ENCODE results near the gene CNIH2.
"Not testable (repeated sequence)": the region's sequence is repeated elsewhere in the genome, so short reads cannot be mapped to it uniquely, and the experiment has no call there.

Gene CNIH2

GRCh38 chr11:66277471-66278362 is at the start of gene CNIH2:
CNIH2 (plus strand) TSS chr11:66278175; CDS start chr11:66278457, 282 bp downstream.
- peak; percentile 50 for DNase-seq

DNA sequence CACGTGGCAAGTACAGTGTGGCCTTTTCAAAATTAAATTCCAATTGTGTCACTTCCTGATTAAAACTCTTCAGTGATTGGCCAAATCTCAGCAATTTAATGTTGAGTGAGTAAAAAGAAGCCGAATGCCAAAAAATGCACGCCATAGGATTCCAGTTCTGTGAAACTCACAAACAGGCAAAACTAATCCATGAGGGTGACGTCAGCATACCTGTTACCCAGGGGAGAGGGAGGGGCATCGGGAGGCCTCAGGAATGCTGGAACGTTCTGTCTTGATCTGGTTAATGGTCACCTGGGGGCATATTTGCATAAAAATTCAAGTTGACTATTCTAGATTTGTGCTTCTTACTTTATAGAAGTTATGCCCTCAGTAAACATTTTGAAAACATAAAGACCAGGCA is 49.5 kb upstream of the CNIH2 start:
- no peak for DNase-seq

DNA sequence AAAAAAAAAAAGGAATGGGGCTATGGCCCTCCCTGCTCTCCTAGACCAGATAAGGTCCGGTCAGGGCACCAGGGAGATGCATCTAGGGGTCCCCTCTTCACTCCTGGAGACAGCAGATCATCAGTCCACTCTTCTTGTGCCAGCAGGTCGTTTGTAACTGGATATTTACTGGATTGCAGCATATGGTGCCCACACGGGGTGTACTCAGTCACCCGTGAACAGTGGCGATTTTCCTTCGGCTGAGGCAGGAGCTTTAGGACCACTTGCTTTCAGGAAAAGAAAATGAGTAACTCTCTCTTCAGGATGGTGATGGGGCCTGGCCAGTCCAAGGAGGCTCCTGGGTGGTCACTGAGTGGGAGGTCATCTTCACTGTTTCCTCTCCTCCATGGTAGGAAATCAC is 47.8 kb upstream of the CNIH2 start:
- DNase-seq, result no peak

- DNase-seq, result no peak
These were observed 47.0 kb upstream of the CNIH2 start for GRCh38 chr11:66230978-66231377.

- DNase-seq, result no peak
These were observed 46.4 kb upstream of the CNIH2 start for GRCh38 chr11:66231561-66231960.

GRCh38 chr11:66232769-66233168 is 45.2 kb upstream of the CNIH2 start:
- DNase-seq, result no peak

- no peak for DNase-seq
These were observed 44.7 kb upstream of the CNIH2 start for GRCh38 chr11:66233301-66233700.

- no peak for DNase-seq
These were observed 42.8 kb upstream of the CNIH2 start for GRCh38 chr11:66235141-66235540.

- no peak for DNase-seq
These were observed 40.1 kb upstream of the CNIH2 start for GRCh38 chr11:66237867-66238266.

DNA sequence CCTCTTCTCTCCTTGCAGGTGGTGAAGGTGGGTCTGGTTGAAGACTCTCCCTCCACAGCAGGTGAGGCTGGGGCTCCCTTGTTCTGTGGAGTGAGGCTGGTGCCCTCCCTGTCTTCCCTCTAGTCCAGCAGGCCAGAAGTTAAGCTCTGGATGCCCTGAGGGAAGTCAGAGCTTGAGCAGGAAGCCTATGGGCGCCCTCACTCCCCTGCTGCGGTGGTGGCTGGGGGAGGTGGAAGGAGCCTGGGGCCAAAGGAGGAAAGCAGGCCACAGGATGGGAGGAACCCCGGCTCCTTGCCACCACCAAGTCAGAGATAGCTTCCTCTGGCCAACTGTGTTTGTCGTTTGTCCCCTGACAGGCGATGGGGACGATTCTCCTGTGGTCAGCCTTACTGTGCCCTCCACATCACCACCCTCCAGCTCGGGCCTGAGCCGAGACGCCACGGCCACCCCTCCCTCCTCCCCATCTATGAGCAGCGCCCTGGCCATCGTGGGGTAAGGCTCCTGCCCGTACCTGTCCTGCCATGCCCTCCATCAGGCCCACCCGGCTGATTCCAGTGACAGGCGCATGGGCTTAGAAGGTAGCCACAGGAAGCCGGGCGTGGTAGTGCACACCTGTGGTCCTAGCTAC is 39.1 kb upstream of the CNIH2 start:
- DNase-seq, result no peak

- no peak for DNase-seq
These were observed 38.5 kb upstream of the CNIH2 start for GRCh38 chr11:66239511-66239910.

DNA sequence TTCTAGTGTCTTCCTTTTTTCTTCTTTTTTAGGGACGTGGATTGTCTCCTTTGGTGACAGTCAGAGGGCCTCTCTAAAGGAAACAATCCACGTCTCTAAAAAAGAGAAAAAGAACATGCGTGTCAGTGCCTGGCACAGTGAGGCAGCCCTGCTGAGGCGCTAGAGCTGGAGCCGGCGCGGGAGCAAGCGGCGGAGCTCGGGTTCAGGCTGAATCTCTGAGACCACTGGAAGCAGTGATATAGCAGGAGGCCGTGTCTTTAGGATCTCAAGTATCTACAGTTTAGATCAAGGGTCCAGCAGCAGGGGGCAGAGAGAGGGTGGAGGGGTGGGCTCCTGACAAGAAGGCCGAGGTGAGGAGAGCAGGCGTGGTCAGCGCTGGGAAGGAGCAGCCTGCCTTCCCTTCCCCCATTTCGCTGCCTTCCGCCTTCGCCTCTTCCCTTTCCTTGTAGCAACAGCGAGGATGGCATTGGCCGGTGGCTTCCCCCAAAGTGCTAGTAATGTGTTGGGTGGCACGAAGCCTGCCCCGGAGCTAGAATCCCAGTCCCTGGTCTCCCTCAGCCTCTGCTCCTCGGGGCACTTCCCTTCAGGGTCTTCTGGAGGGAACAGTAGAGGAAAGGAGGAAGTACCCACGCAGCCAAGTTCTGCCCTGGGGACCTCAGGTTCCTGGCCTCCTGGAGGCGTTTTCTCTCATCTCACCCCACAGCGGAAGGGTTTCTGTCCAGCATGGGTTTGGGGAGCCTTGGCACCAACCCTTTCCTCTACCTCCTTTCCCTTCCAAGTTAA is 37.8 kb upstream of the CNIH2 start:
- DNase-seq, result no peak

DNA sequence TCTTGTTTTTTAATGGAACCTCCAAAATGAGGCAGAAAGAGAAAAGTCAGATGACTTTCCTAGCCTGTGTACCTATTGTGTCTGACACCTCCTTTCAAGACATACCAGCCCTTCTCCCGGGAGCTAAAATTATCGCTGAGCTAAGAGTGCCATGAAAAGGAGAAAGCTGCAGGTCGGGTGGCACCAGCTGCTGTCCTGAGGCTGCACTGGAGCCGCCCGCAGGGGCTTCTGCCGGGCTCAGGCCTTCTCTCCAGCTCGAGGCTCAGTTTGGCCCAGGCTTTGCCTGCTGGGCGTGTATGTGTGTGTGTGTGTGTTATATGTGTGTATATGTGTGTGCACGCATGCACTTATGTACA is 37.2 kb upstream of the CNIH2 start:
- no peak for DNase-seq

GRCh38 chr11:66242095-66242765 is 35.7 kb upstream of the CNIH2 start:
- no peak for DNase-seq

DNA sequence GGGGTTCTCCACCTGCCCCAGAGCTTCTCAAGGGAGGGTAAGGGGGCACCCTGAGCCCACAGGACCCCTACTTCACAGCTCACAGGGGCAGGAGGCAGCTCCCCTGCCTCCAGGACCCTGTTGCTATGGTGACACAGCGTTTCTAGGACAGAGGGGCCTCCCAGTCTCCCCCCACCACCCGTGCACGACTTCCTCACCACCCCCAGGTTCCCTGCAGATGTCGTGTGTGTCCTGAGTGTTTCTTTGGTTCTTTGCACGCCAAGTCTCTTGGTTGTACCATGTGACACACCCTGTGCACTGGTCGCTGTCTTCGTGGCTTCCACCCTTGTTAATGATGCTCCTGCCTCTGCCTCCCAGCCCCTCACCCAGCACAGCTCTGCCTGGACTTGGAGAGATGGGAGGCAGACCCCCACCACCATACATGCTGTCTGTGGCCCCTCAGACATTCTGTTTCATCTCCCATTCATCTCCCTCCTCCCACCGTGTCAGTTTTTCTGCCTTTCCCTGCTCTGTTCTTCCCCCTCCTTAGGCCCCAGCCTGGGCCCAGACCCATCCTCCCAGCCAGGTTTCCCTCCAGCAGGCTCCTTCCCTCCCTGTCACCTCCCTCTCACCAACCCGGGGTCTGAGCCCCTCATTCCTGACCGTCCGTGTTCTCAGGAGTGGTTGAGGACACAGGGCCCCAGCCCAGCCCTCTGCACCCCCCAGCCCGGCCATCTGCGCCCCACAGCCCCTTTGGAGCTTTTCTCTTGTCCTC is 34.0 kb upstream of the CNIH2 start:
- DNase-seq, result no peak

DNA sequence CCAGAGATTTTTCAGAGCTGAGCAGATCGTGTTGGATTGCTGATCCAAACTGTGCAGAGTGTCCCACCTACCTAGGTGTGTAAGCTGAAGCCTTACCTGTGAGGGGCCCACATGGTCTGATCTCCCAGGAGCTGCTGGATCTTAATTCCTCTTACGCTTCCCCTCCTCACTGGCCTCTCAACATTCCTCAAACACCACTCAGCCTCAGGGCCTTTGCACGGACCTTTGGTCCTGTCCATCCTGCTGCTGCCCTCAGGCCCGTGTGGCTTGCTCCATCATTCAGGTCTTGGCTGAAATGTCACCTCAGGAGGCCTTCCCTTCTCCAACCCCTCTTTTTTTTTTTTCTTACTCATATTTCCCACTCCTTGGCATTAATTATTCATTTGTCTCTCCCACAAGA is 30.7 kb upstream of the CNIH2 start:
- no peak for DNase-seq

GRCh38 chr11:66247801-66248200 is 30.2 kb upstream of the CNIH2 start:
- DNase-seq, result no peak

DNA sequence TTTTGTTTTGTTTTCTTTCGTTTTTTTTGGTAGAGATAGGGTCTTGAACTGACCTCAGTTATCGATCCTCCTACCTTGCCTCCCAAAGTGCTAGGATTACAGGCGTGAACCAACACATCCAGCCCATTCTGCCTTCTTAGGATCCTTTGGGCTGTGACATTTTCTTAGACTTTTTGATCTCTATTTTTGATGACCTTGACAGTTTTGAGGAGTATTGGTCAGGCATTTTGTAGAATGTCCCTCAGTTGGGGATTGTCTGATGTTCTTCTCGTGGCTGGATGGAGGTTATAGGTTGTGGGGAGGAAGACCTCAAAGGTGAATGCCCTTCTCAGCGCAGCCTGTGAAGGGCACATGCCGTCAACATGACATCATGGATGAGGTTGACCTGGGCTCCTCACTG is 29.1 kb upstream of the CNIH2 start:
- DNase-seq, result no peak

GRCh38 chr11:66251809-66252208 is 26.2 kb upstream of the CNIH2 start:
- no peak for DNase-seq

DNA sequence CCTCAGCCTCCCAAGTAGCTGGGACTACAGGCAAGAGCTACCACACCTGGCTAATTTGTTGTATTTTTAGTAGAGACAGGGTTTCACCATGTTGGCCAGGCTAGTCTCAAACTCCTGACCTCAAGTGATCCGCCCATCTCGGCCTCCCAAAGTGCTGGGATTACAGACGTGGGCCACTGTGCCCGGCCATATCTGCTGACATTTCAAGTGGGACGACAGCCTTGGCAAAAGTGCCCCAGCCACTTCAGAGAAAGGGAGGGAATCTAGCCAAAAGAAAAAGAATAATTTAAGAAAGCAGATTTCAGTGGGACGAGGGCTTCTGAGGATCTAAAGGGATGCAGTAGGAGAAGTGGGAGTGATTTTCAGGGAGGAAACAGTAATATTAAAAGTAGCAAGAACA is 24.9 kb upstream of the CNIH2 start:
- not testable (repeated sequence) for DNase-seq

DNA sequence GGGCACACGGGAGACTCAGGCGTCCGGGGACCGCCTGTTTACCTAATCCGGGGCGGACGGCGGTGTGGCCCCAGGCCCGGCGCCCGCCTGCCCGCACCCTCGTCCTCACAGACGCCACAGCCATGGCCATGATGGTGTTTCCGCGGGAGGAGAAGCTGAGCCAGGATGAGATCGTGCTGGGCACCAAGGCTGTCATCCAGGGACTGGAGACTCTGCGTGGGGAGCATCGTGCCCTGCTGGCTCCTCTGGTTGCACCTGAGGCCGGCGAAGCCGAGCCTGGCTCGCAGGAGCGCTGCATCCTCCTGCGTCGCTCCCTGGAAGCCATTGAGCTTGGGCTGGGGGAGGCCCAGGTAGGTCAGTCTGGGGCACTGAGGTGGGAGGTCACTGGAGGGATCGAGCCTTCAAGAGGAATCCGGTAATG is 19.5 kb upstream of the CNIH2 start:
- DNase-seq, result no peak

DNA sequence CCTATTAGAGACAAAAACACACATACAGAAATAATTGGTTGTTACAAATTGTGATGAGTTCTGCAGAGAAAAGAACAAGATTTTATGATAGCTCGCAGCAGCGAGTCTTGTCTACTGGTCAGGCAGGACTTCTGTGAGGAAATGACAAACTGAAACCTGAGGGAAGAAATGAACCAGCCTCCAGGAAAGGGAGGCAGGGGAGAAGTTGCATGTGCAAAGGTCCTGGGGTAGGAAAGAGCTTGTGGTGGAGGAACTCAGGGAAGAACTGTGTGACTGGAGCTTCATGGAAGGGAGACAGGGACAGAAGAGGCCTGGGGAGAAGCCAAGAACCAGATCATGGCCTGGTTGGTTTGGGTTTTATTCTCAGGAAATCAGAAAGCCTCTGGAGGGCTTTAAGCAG is 18.8 kb upstream of the CNIH2 start:
- DNase-seq, result no peak

Data from activated CD8-positive, alpha-beta memory T cell treated with anti-CD3 and anti-CD28 coated beads, Interleukin-2, amount 50 U/mL, for 4 hours (primary cell).